Adrenal gland (tissue), 12 donors: ENCODE results near the gene DNAL4. TPM values are rescaled to one million over a fixed set of nuclear protein-coding genes. Genes with fewer than 3 reads are reported as not detected.

Experiments used
- DNase-seq, 7 donors: peaks; one replicate each; pipeline ENCODE4 v3.0.0-alpha.2; 2019 to 2020
- H3K27ac ChIP-seq, 5 donors: fragments of 200-600 bp; sonication (generic) in 4 of 5; 1 replicate in 3 of 5; 2 replicates in 2 of 5; pipeline versions ENCODE4 v1.5.1 to v1.8.0; 2016 to 2020; ENCODE audit warnings: mild to moderate bottlenecking in 1 of 5
- H3K27me3 ChIP-seq: fragments of 200-600 bp; 2 replicates; pipeline ENCODE4 v1.8.0; 2021
- H3K36me3 ChIP-seq, 2 donors: fragments of 200-600 bp; replicated peaks in 1 of 2; 1 replicate in 1 of 2; 2 replicates in 1 of 2; pipeline versions ENCODE4 v1.5.1 to v1.8.0; 2018 to 2022
- H3K4me1 ChIP-seq, 2 donors: fragments of 200-600 bp; replicated peaks in 1 of 2; 1 replicate in 1 of 2; 2 replicates in 1 of 2; pipeline versions ENCODE4 v1.5.1 to v1.8.0; 2018 to 2021
- H3K4me3 ChIP-seq, 4 donors: fragments of 200-600 bp; sonication (generic) in 3 of 4; one replicate each; pipeline ENCODE4 v1.5.1; 2016 to 2018
- H3K9me3 ChIP-seq, 3 donors: fragments of 200-600 bp; sonication (generic) in 1 of 3; replicated peaks in 1 of 3; 1 replicate in 2 of 3; 2 replicates in 1 of 3; pipeline versions ENCODE4 v1.5.1 to v1.8.0; 2016 to 2021
- POLR2A ChIP-seq, 2 donors: fragments of 450-650 bp; IDR thresholded peaks; one replicate each; pipeline ENCODE4 v1.6.1; 2017; ENCODE audit warnings: antibody characterized with exemption in 2 of 2, mild to moderate bottlenecking in 2 of 2, moderate library complexity in 1 of 2
- WGBS, 4 donors: extraction: QIAGEN DNeasy Blood & Tissue Kit in 2 of 4; methylation state at CpG; one replicate each; pipeline versions ENCODE4 v1.1.5 to v1.1.7; 2013 to 2017; 5-methylcytosine and 5-hydroxymethylcytosine counted together
- intact Hi-C, 2 donors: fragments of 100-400 bp; cut with DNase I; formaldehyde crosslinking; loops; one replicate each; pipeline versions ENCODE4 v1.14.1 to v1.15.0; 2022 to 2023
- polyA plus RNA-seq, 3 donors: library from polyadenylated mRNA; stranded (reverse); fragments of 200-250 nt in 2 of 3; fragments of 350-450 nt in 1 of 3; fragmentation: Illumina TruSeq in 1 of 3; extraction: RNeasy Lipid Tissue Mini Kit (QIAGEN cat#74804) in 1 of 3; gene quantifications; one replicate each; pipeline ENCODE4 v1.2.3, GENCODE V29; 2013 to 2014
- total RNA-seq, 9 donors: library from RNA; depleted of rRNA in 4 of 9; stranded (reverse); fragments of >200 nt in 4 of 9; fragments of 120-200 nt in 1 of 9; fragmentation: NEBNext Ultra II Directional in 1 of 9; extraction: Animal tissue kit (Norgen Biotek cat#: 25700) in 1 of 9; gene quantifications; one replicate each; pipeline versions ENCODE4 v1.1.0 to v1.2.4, GENCODE V29; 2013 to 2023
- TF ChIP-seq, protein P1 (sequence below), 6 experiments: fragments of 450-650 bp in 4 of 6; fragments of 200-600 bp in 2 of 6; sonication (generic) in 1 of 6; IDR thresholded peaks; 1 replicate in 5 of 6; 2 replicates in 1 of 6; pipeline versions ENCODE4 v1.5.1 to v1.8.0; 2016 to 2021; ENCODE audit warnings: antibody characterized with exemption in 6 of 6, mild to moderate bottlenecking in 2 of 6, moderate library complexity in 1 of 6
- donor health status: healthy with polysubstance abuse.
- donor health status: Bipolar disorder and iron deficiency.
- donor health status: DM: yes; HTN: yes; CAD: no.
- donor health status: DM: no; HTN: no; CAD: no.
- donor health status: DM: no; HTN: no; CAD: no.
- donor health status: DM: yes; HTN: yes; CAD: no.

Gene DNAL4
- total and polyA plus RNA-seq, 12 donors, result 11.8 to 29.8 (median 19.1) TPM

GRCh38 chr22:38837414-38837928 is 43.5 kb upstream of the DNAL4 start:
- TF ChIP-seq, protein P1, sequence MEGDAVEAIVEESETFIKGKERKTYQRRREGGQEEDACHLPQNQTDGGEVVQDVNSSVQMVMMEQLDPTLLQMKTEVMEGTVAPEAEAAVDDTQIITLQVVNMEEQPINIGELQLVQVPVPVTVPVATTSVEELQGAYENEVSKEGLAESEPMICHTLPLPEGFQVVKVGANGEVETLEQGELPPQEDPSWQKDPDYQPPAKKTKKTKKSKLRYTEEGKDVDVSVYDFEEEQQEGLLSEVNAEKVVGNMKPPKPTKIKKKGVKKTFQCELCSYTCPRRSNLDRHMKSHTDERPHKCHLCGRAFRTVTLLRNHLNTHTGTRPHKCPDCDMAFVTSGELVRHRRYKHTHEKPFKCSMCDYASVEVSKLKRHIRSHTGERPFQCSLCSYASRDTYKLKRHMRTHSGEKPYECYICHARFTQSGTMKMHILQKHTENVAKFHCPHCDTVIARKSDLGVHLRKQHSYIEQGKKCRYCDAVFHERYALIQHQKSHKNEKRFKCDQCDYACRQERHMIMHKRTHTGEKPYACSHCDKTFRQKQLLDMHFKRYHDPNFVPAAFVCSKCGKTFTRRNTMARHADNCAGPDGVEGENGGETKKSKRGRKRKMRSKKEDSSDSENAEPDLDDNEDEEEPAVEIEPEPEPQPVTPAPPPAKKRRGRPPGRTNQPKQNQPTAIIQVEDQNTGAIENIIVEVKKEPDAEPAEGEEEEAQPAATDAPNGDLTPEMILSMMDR (IDR thresholded peaks at IDR 0.05), result no peak
- no peak for TF ChIP-seq POLR2A (IDR thresholded peaks at IDR 0.05)
- H3K9me3 ChIP-seq, result no peaks in the 10 kb centered on the region
- H3K4me3 ChIP-seq, result no peak overlapping the region
- intact Hi-C loops, result no loop called here
- no peak overlapping the region for H3K27ac ChIP-seq
- no peaks in the 10 kb centered on the region for H3K4me1 ChIP-seq
- no peak for DNase-seq
- 86 to 90% (median 88%) methylated on average over 6 of the region's 6 CpGs for WGBS, 4 donors
- H3K36me3 ChIP-seq, result no peaks in the 10 kb centered on the region
- H3K27me3 ChIP-seq, result no peaks in the 10 kb centered on the region

GRCh38 chr22:38835888-38836301 is 42.0 kb upstream of the DNAL4 start:
- Histone ChIP-seq H3K4me3 (no peak overlapping the region), H3K27me3 (no peaks in the 10 kb centered on the region), H3K4me1 (no peaks in the 10 kb centered on the region), H3K36me3 (no peaks in the 10 kb centered on the region), H3K27ac (no peak overlapping the region), H3K9me3 (no peaks in the 10 kb centered on the region)
- DNase-seq, result no peak
- intact Hi-C loops, result no loop called here
- no peak for TF ChIP-seq POLR2A (IDR thresholded peaks at IDR 0.05)
- TF ChIP-seq, protein P1 (IDR thresholded peaks at IDR 0.05), result no peak
- WGBS, 4 donors, result 78 to 81% (median 80%) methylated on average over 18 to 19 of the region's 19 CpGs

GRCh38 chr22:38834991-38835390 is 41.0 kb upstream of the DNAL4 start:
- H3K9me3 ChIP-seq, result no peaks in the 10 kb centered on the region
- no peaks in the 10 kb centered on the region for H3K4me1 ChIP-seq
- no peaks in the 10 kb centered on the region for H3K27me3 ChIP-seq
- TF ChIP-seq, protein P1 (IDR thresholded peaks at IDR 0.05), result no peak
- TF ChIP-seq POLR2A (IDR thresholded peaks at IDR 0.05), result no peak
- intact Hi-C loops, result no loop called here
- H3K4me3 ChIP-seq, result no peak overlapping the region
- DNase-seq, result no peak
- H3K36me3 ChIP-seq, result no peaks in the 10 kb centered on the region
- whole genome bisulfite sequencing, 4 donors, result 90 to 100% (median 98%) methylated on average over 1 to 5 of the region's 5 CpGs
- H3K27ac ChIP-seq, result no peak overlapping the region

DNA sequence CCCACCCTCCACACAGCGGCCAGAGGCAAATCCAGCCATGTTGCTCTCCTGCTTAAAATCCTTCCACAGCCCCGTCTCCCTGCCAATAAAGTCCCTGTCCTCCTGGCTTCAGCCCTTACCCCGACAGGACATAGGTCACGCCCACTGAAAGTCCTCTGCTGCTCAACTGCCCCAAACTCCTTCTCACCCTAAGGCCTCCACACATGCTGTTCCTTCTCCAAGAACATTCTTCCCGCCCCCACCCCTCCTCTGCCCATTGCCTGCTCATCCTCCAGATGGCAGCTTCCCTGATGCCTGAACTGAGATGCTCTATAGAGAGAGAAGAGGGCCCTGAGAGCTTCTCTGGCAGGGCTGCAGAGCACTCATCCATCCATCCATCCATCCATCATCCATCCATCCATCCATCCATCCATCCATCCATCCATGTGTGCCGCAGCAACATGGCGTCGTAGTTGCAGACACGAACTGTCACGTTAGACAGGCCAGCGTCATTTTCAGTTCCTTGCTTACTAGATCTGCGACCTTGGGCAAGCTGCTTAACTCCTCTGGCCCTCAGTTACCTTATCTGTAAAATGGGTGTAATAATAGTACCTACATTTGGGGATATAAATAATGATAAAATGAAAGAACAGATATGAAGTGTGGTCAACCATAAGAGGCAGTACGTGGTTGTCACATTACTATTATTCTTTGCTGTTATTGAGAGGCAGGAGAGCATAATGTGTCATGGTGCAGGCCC is 40.4 kb upstream of the DNAL4 start:
- H3K27me3 ChIP-seq, result no peaks in the 10 kb centered on the region
- H3K4me3 ChIP-seq, result no peak overlapping the region
- 84 to 93% (median 92%) methylated on average over 12 to 13 of the region's 13 CpGs for WGBS, 4 donors
- H3K27ac ChIP-seq, result no peak overlapping the region
- intact Hi-C loops, result no loop called here
- no peak for DNase-seq
- no peaks in the 10 kb centered on the region for H3K36me3 ChIP-seq
- H3K4me1 ChIP-seq, result no peaks in the 10 kb centered on the region
- TF ChIP-seq, protein P1 (IDR thresholded peaks at IDR 0.05), result no peak
- TF ChIP-seq POLR2A (IDR thresholded peaks at IDR 0.05), result no peak
- H3K9me3 ChIP-seq, result no peaks in the 10 kb centered on the region
